Endothelial cell of umbilical vein (primary cell): ENCODE data around the gene GEMIN5. TPM values are rescaled to one million over a fixed set of nuclear protein-coding genes. Genes with fewer than 3 reads are reported as not detected.

Experiments
- BruUV-seq: library from RNA; stranded (reverse); fragments of 400-500 nt; replicated peaks from 2 replicates; lab custom pipeline; 2021; lab: Mats Ljungman, UMichigan
- CTCF ChIA-PET: fragments of 300-600, 350-600 bp; sonication (Branson Sonifier 250); formaldehyde crosslinking; loops from one replicate; lab custom pipeline; 2021; ENCODE audit warnings: antibody characterized with exemption, inconsistent platforms; lab: Charles Lee
- POLR2A ChIA-PET: fragments of 300-600, 350-600 bp; sonication (Branson Sonifier 250); formaldehyde crosslinking; loops from one replicate; lab custom pipeline; 2021; ENCODE audit warnings: antibody characterized with exemption, inconsistent platforms; lab: Charles Lee
- DNase-seq: peaks from one replicate; pipeline ENCODE4 v3.0.0-alpha.2; 2011; ENCODE audit warnings: low read depth, low spot score
- FAIRE-seq: peaks from 2 replicates; lab custom pipeline; 2011; peaks lifted over from hg19 to GRCh38; lab: Jason Lieb, UNC
- H2AFZ ChIP-seq: 2 replicates; pipeline ENCODE4 v1.6.0; 2012; ENCODE audit warnings: low read depth, low read length, control low read depth, inconsistent platforms
- H3K27ac ChIP-seq: 2 replicates; pipeline ENCODE4 v1.5.1; 2011; ENCODE audit warnings: low read depth, mild to moderate bottlenecking, control low read depth, low read length, moderate library complexity; ENCODE audit not compliant: insufficient read depth
- H3K27me3 ChIP-seq, 2 experiments: 2 replicates each; pipeline versions ENCODE4 v1.6.0 to v1.6.1; 2011; ENCODE audit warnings: low read length in 2 of 2, mixed read lengths in 1 of 2; ENCODE audit not compliant: control insufficient read depth in 2 of 2, insufficient read depth in 2 of 2
- H3K36me3 ChIP-seq, 2 experiments: 2 replicates in 1 of 2; 3 replicates in 1 of 2; pipeline ENCODE4 v1.5.1; 2011; ENCODE audit warnings: low read length in 2 of 2, mild to moderate bottlenecking in 1 of 2, moderate library complexity in 1 of 2; ENCODE audit not compliant: control insufficient read depth in 2 of 2, insufficient read depth in 2 of 2; ENCODE audit errors: extremely low read depth in 1 of 2
- H3K4me1 ChIP-seq: 3 replicates; pipeline ENCODE4 v1.5.1; 2011; ENCODE audit warnings: mild to moderate bottlenecking, low read length; ENCODE audit not compliant: control insufficient read depth, insufficient read depth; ENCODE audit errors: extremely low read depth
- H3K4me2 ChIP-seq: 2 replicates; pipeline ENCODE4 v1.6.1; 2011; ENCODE audit warnings: low read length, control low read depth, mixed read lengths; ENCODE audit not compliant: insufficient read depth
- H3K4me3 ChIP-seq, 3 experiments: fragments of 200-600 bp in 1 of 3; sonication (generic), shearing (Covaris generic) in 1 of 3; replicated peaks in 1 of 3; 2 replicates each; pipeline ENCODE4 v1.5.1; 2011 to 2016; ENCODE audit warnings: control low read depth in 3 of 3, low read length in 3 of 3, mild to moderate bottlenecking in 2 of 3, inconsistent platforms in 1 of 3, low read depth in 1 of 3, moderate library complexity in 1 of 3; ENCODE audit not compliant: insufficient read depth in 1 of 3
- H3K79me2 ChIP-seq: 2 replicates; pipeline ENCODE4 v1.6.0; 2012; ENCODE audit warnings: low read length, inconsistent platforms; ENCODE audit not compliant: control insufficient read depth, insufficient read depth
- H3K9ac ChIP-seq: replicated peaks from 2 replicates; pipeline ENCODE3; 2011; ENCODE audit warnings: low read length, control low read depth; ENCODE audit not compliant: insufficient read depth; ENCODE audit errors: extremely low read depth
- H3K9me1 ChIP-seq: replicated peaks from 3 replicates; pipeline ENCODE4 v1.6.0; 2011; ENCODE audit warnings: mild to moderate bottlenecking, low read length; ENCODE audit not compliant: control insufficient read depth, insufficient read depth; ENCODE audit errors: extremely low read depth
- H3K9me3 ChIP-seq: replicated peaks from 2 replicates; pipeline ENCODE4 v1.5.1; 2012; ENCODE audit warnings: low read length, inconsistent platforms; ENCODE audit not compliant: control insufficient read depth, insufficient read depth
- H4K20me1 ChIP-seq: replicated peaks from 2 replicates; pipeline ENCODE3; 2011; ENCODE audit warnings: mild to moderate bottlenecking, low read length; ENCODE audit not compliant: control insufficient read depth, insufficient read depth; ENCODE audit errors: extremely low read depth
- CTCF ChIP-seq, 2 donors: IDR thresholded peaks; 1 replicate in 1 of 2; 2 replicates in 1 of 2; pipeline ENCODE4 v1.5.1; 2011; ENCODE audit warnings: low read length in 2 of 2, mild to moderate bottlenecking in 2 of 2, moderate library complexity in 2 of 2, control low read depth in 1 of 2, inconsistent platforms in 1 of 2, low read depth in 1 of 2; ENCODE audit not compliant: insufficient read depth in 1 of 2; ENCODE audit errors: extremely low read depth in 1 of 2
- EZH2 ChIP-seq: IDR thresholded peaks from 2 replicates; pipeline ENCODE4 v1.6.1; 2012; ENCODE audit warnings: borderline replicate concordance, low read depth, mild to moderate bottlenecking, moderate library complexity, low read length, inconsistent platforms; ENCODE audit not compliant: severe bottlenecking
- FOS ChIP-seq: IDR thresholded peaks from 2 replicates; pipeline ENCODE4 v1.6.1; 2011; ENCODE audit warnings: mild to moderate bottlenecking, low read length, moderate library complexity, borderline replicate concordance; ENCODE audit not compliant: insufficient read depth
- GATA2 ChIP-seq: IDR thresholded peaks from 2 replicates; pipeline ENCODE4 v1.7.0; 2011; ENCODE audit warnings: low read depth, mild to moderate bottlenecking, moderate library complexity, mixed read lengths, low read length; ENCODE audit not compliant: insufficient read length, insufficient read depth
- JUN ChIP-seq: IDR thresholded peaks from 2 replicates; pipeline ENCODE4 v1.6.1; 2011; ENCODE audit warnings: borderline replicate concordance, low read depth; ENCODE audit not compliant: insufficient read length, insufficient read depth
- MAX ChIP-seq: IDR thresholded peaks from 2 replicates; pipeline ENCODE4 v1.6.1; 2011; ENCODE audit not compliant: insufficient read depth, insufficient read length
- MYC ChIP-seq: IDR thresholded peaks from one replicate; pipeline ENCODE4 v1.6.1; 2011; ENCODE audit warnings: mild to moderate bottlenecking, low read depth, low read length
- POLR2A ChIP-seq: IDR thresholded peaks from 2 replicates; pipeline ENCODE4 v1.6.1; 2012; ENCODE audit warnings: low read depth, mild to moderate bottlenecking, control low read depth, low read length
- POLR2AphosphoS5 ChIP-seq: IDR thresholded peaks from 2 replicates; pipeline ENCODE4 v1.6.1; 2012; ENCODE audit warnings: low read depth, mild to moderate bottlenecking, control low read depth, low read length, moderate library complexity; ENCODE audit not compliant: insufficient read depth
- dilution Hi-C: fragments of 300-500 bp; cut with MboI; formaldehyde crosslinking; loops from one replicate; pipeline ENCODE4 v1.15.0; 2019; ENCODE audit warnings: low sequenced_read_pairs; ENCODE audit not compliant: extremely low pct_ligation_motif_present
- intact Hi-C: fragments of 100-400 bp; cut with micrococcal nuclease; formaldehyde crosslinking; loops from one replicate; pipeline ENCODE4 v1.10.0; 2022
- polyA plus RNA-seq, 4 experiments: library from polyadenylated mRNA; depleted of rRNA in 3 of 4; stranded (reverse) in 3 of 4; unstranded in 1 of 4; fragments of >200 nt; gene quantifications; 2 replicates each; pipeline versions ENCODE4 v1.2.1 to v1.2.3, GENCODE V29; 2011 to 2012; ENCODE audit warnings: missing spikeins in 1 of 4
- total RNA-seq: library from RNA; stranded (reverse); gene quantifications from 2 replicates; pipeline ENCODE4 v1.2.3, GENCODE V29; 2021

Gene GEMIN5
- total and polyA plus RNA-seq, 2 donors (not counting 3 experiments of a cell fraction or from before 2014, with no cell fraction given) = 7.2 to 23.1 TPM

GRCh38 chr5:154862766-154863165 lies 75.2 kb downstream of the GEMIN5 start:
- peaks cover 9 to 12% of the 10 kb centered on the region in 2 experiments for H3K36me3 ChIP-seq
- no peaks in the 10 kb centered on the region for H3K9me3 ChIP-seq
- ChIA-PET POLR2A (no interaction called here), CTCF (no interaction called here)
- dilution Hi-C loops (no loop called here), intact Hi-C loops (no loop called here)
- H2AFZ ChIP-seq = no peak overlapping the region
- no peak for FAIRE-seq
- no peaks in the 10 kb centered on the region for H3K27me3 ChIP-seq
- peaks cover 20% of the 10 kb centered on the region for H3K4me1 ChIP-seq
- H3K4me3 ChIP-seq = no peak overlapping the region
- DNase-seq = no peak
- H3K4me2 ChIP-seq = no peak overlapping the region
- H3K9me1 ChIP-seq = no peaks in the 10 kb centered on the region
- no peak for TF ChIP-seq POLR2A
- TF ChIP-seq POLR2AphosphoS5 = no peak
- no peak for TF ChIP-seq EZH2
- no peak for TF ChIP-seq FOS
- TF ChIP-seq GATA2 = no peak
- no peak for TF ChIP-seq MYC
- no peak for TF ChIP-seq MAX
- no peak for TF ChIP-seq CTCF (IDR thresholded peaks at IDR 0.05; ENCODE audit: extremely low read depth in 1 of 2, insufficient read depth in 1 of 2, low read depth in 1 of 2, low read length in 2 of 2)
- TF ChIP-seq JUN = no peak
- peaks cover 69% of the 10 kb centered on the region for H3K79me2 ChIP-seq
- no peak overlapping the region for H3K27ac ChIP-seq
- BruUV-seq = no TSS peak
- peaks cover 3% of the 10 kb centered on the region for H4K20me1 ChIP-seq
- no peak overlapping the region for H3K9ac ChIP-seq
